AG10803 (cell line): ENCODE measurements around the gene OLIG1.

Experiments used
- DNase-seq: peaks from one replicate; pipeline ENCODE4 v3.0.0; 2010; ENCODE audit warnings: low read depth
- H3K4me3 ChIP-seq: 2 replicates; pipeline ENCODE4 v1.5.1; 2011; ENCODE audit warnings: mild to moderate bottlenecking, low read length, control low read depth
- TF ChIP-seq, protein P1 (sequence below): conservative IDR thresholded peaks from 2 replicates; pipeline ENCODE4 v1.5.1; 2011; ENCODE audit warnings: mild to moderate bottlenecking, low read length, control low read depth, inconsistent platforms

The OLIG1 gene

DNA sequence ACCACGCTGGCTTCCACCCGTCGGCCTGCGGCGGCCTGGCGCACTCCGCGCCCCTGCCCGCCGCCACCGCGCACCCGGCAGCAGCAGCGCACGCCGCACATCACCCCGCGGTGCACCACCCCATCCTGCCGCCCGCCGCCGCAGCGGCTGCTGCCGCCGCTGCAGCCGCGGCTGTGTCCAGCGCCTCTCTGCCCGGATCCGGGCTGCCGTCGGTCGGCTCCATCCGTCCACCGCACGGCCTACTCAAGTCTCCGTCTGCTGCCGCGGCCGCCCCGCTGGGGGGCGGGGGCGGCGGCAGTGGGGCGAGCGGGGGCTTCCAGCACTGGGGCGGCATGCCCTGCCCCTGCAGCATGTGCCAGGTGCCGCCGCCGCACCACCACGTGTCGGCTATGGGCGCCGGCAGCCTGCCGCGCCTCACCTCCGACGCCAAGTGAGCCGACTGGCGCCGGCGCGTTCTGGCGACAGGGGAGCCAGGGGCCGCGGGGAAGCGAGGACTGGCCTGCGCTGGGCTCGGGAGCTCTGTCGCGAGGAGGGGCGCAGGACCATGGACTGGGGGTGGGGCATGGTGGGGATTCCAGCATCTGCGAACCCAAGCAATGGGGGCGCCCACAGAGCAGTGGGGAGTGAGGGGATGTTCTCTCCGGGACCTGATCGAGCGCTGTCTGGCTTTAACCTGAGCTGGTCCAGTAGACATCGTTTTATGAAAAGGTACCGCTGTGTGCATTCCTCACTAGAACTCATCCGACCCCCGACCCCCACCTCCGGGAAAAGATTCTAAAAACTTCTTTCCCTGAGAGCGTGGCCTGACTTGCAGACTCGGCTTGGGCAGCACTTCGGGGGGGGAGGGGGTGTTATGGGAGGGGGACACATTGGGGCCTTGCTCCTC, 42.3 kb upstream of the OLIG1 start:
- no peak overlapping the region for H3K4me3 ChIP-seq
- no peak for DNase-seq
- TF ChIP-seq, protein P1, sequence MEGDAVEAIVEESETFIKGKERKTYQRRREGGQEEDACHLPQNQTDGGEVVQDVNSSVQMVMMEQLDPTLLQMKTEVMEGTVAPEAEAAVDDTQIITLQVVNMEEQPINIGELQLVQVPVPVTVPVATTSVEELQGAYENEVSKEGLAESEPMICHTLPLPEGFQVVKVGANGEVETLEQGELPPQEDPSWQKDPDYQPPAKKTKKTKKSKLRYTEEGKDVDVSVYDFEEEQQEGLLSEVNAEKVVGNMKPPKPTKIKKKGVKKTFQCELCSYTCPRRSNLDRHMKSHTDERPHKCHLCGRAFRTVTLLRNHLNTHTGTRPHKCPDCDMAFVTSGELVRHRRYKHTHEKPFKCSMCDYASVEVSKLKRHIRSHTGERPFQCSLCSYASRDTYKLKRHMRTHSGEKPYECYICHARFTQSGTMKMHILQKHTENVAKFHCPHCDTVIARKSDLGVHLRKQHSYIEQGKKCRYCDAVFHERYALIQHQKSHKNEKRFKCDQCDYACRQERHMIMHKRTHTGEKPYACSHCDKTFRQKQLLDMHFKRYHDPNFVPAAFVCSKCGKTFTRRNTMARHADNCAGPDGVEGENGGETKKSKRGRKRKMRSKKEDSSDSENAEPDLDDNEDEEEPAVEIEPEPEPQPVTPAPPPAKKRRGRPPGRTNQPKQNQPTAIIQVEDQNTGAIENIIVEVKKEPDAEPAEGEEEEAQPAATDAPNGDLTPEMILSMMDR: no peak

DNA sequence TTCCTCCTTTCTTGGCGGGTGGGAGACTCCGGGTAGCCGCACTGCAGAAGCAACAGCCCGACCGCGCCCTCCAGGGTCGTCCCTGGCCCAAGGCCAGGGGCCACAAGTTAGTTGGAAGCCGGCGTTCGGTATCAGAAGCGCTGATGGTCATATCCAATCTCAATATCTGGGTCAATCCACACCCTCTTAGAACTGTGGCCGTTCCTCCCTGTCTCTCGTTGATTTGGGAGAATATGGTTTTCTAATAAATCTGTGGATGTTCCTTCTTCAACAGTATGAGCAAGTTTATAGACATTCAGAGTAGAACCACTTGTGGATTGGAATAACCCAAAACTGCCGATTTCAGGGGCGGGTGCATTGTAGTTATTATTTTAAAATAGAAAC, 41.7 kb upstream of the OLIG1 start:
- DNase-seq: no peak
- no peak overlapping the region for H3K4me3 ChIP-seq
- TF ChIP-seq, protein P1: no peak

DNA sequence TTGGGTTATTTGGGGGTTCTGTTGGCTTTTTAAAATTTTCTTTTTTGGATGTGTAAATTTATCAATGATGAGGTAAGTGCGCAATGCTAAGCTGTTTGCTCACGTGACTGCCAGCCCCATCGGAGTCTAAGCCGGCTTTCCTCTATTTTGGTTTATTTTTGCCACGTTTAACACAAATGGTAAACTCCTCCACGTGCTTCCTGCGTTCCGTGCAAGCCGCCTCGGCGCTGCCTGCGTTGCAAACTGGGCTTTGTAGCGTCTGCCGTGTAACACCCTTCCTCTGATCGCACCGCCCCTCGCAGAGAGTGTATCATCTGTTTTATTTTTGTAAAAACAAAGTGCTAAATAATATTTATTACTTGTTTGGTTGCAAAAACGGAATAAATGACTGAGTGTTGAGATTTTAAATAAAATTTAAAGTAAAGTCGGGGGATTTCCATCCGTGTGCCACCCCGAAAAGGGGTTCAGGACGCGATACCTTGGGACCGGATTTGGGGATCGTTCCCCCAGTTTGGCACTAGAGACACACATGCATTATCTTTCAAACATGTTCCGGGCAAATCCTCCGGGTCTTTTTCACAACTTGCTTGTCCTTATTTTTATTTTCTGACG, 41.1 kb upstream of the OLIG1 start:
- H3K4me3 ChIP-seq: no peak overlapping the region
- TF ChIP-seq, protein P1: no peak
- no peak for DNase-seq

DNA sequence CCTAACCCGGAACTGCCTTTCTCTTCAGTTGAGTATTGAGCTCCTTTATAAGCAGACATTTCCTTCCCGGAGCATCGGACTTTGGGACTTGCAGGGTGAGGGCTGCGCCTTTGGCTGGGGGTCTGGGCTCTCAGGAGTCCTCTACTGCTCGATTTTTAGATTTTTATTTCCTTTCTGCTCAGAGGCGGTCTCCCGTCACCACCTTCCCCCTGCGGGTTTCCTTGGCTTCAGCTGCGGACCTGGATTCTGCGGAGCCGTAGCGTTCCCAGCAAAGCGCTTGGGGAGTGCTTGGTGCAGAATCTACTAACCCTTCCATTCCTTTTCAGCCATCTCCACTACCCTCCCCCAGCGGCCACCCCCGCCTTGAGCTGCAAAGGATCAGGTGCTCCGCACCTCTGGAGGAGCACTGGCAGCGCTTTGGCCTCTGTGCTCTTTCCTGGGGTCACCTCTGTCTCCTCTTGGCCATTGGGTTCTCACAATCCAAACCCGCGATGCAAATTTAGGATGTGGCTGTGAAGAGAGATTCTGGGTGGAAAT, 40.5 kb upstream of the OLIG1 start:
- no peak for DNase-seq
- no peak overlapping the region for H3K4me3 ChIP-seq
- TF ChIP-seq, protein P1: no peak

DNA sequence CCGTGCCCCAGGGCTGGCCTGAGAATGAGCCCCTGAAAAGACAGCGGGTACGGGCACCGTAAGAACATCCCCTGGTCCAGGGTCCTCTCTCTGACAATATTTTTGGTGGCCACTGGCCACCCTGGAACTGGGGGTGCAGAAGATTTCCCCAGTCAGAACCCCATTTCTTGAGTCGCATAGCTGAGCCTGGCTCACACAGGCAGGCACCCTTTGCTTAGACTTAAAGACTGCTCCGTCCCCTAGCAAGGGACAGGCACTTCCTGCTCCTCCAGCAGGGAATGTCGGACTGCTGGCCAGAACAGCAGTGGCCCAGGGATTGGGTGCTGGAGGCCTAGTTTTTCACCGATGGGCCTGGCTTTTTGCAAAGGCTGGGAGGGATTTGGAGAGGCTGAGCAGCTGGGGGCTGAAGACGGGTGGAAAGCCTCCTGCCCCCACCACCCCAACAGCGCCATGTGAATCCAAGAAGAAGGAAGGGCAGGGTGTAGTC, 39.9 kb upstream of the OLIG1 start:
- TF ChIP-seq, protein P1: no peak
- DNase-seq: no peak
- no peak overlapping the region for H3K4me3 ChIP-seq

DNA sequence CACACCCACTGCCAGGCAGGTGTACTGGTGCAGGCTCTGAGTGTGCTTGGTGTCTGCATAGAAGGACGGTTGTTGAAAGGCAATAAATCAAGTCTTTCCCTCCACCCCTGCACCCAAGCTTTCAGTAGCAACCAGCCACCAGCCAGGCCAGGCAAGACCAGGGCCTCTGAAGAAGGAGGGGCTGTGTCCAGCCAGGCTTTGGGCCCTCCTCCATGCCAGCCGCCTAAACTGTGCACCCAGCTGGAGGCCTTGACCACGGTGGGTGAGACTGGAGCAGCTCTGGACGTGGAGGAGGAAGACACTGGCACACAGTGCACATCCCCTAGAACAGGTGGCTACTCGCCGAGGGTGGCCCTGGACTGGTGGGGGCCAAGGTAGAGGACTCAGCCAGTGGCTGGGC, 39.3 kb upstream of the OLIG1 start:
- H3K4me3 ChIP-seq: no peak overlapping the region
- DNase-seq: no peak

More for the DNA sequence above, 39.3 kb upstream of the OLIG1 start:
- TF ChIP-seq, protein P1: no peak
